OCI-LY7 (cell line): ENCODE results near the gene RYK.

Experiments used
- EZH2phosphoT487 ChIP-seq: fragments of 200-600 bp; sonication (generic); IDR thresholded peaks from 2 replicates; pipeline ENCODE4 v1.6.1; 2018; ENCODE audit warnings: low read depth, borderline replicate concordance, mild to moderate bottlenecking, mixed run types, antibody characterized with exemption, low read length, moderate library complexity, mixed read lengths
- TF ChIP-seq, protein P1 (sequence below): fragments of 200-600 bp; sonication (generic); conservative IDR thresholded peaks from 2 replicates; pipeline ENCODE4 v1.5.1; 2014; ENCODE audit warnings: mild to moderate bottlenecking, antibody characterized with exemption, low read length, moderate library complexity, mixed read lengths

DNA sequence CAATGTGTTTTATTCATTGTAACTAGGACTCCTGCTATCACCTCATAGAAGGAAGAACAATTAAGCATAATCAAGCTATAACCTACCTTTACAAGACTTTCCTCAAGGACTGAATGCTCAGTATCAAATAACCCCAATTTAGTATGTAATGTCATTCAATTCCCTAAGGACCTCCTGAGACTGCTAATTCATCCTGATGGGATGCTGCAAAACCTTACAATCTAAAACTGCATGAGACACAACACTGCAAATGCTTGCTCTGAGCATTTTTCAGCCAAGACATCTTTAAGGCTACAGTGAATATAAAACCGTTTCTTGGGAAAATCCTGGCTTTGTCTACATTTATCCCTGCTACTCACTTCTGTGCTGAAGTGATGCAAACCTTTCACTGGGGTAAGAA lies 69.9 kb downstream of the RYK start:
- TF ChIP-seq, protein P1, sequence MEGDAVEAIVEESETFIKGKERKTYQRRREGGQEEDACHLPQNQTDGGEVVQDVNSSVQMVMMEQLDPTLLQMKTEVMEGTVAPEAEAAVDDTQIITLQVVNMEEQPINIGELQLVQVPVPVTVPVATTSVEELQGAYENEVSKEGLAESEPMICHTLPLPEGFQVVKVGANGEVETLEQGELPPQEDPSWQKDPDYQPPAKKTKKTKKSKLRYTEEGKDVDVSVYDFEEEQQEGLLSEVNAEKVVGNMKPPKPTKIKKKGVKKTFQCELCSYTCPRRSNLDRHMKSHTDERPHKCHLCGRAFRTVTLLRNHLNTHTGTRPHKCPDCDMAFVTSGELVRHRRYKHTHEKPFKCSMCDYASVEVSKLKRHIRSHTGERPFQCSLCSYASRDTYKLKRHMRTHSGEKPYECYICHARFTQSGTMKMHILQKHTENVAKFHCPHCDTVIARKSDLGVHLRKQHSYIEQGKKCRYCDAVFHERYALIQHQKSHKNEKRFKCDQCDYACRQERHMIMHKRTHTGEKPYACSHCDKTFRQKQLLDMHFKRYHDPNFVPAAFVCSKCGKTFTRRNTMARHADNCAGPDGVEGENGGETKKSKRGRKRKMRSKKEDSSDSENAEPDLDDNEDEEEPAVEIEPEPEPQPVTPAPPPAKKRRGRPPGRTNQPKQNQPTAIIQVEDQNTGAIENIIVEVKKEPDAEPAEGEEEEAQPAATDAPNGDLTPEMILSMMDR = no peak
- TF ChIP-seq EZH2phosphoT487 = no peak
